HepG2 (cell line): ENCODE measurements around the gene STRN3. TPM values are rescaled to one million over a fixed set of nuclear protein-coding genes. Genes with fewer than 3 reads are reported as not detected.

Experiments used
- ATAC-seq: fragments of 200-7000 bp; cut with Tn5 transposase; 3 replicates; pipeline ENCODE4 v1.9.1; 2020; ENCODE audit warnings: mild to moderate bottlenecking, moderate library complexity
- BruUV-seq: library from RNA; stranded (reverse); fragments of 400-500 nt; replicated peaks from 2 replicates; lab custom pipeline; 2021; lab: Mats Ljungman, UMichigan
- CTCF ChIA-PET: fragments of 300-600 bp; formaldehyde crosslinking; extraction: SDS; loops from one replicate; lab custom pipeline; 2021; ENCODE audit warnings: low total read pairs, inconsistent platforms, low intra/inter-chr PET ratio; lab: Yijun Ruan, JAX
- POLR2A ChIA-PET: fragments of 350-600 bp; sonication (Branson Sonifier 250); formaldehyde crosslinking; loops from one replicate; lab custom pipeline; 2020; ENCODE audit warnings: antibody characterized with exemption, inconsistent platforms; lab: Yijun Ruan, JAX
- DNase-seq: peaks from one replicate; pipeline ENCODE4 v3.0.0-alpha.2; 2015; ENCODE audit warnings: low spot score
- FAIRE-seq: peaks from 3 replicates; lab custom pipeline; 2011; peaks lifted over from hg19 to GRCh38; lab: Jason Lieb, UNC
- H2AFZ ChIP-seq: one replicate; pipeline ENCODE4 v1.6.1; 2011; ENCODE audit warnings: low read length, inconsistent platforms
- H3K27ac ChIP-seq: fragments of 300-600 bp; 3 replicates; pipeline ENCODE4 v1.8.0; 2011; ENCODE audit warnings: mixed run types, mild to moderate bottlenecking, mixed read lengths, low read length, inconsistent platforms; ENCODE audit not compliant: insufficient read depth; ENCODE audit errors: extremely low read length
- H3K27me3 ChIP-seq, 2 experiments: fragments of 200-600 bp in 1 of 2; 2 replicates in 1 of 2; 3 replicates in 1 of 2; pipeline versions ENCODE4 v1.6.0 to v1.8.0; 2011; ENCODE audit warnings: low read length in 2 of 2, mild to moderate bottlenecking in 2 of 2, moderate library complexity in 2 of 2, inconsistent platforms in 1 of 2; ENCODE audit not compliant: insufficient read depth in 2 of 2, control insufficient read depth in 1 of 2
- H3K36me3 ChIP-seq, 2 experiments: fragments of 200-600 bp in 1 of 2; replicated peaks in 1 of 2; 2 replicates in 1 of 2; 3 replicates in 1 of 2; pipeline versions ENCODE4 v1.5.1 to v1.8.0; 2011; ENCODE audit warnings: low read length in 2 of 2, inconsistent platforms in 1 of 2; ENCODE audit not compliant: insufficient read depth in 2 of 2, control insufficient read depth in 1 of 2
- H3K4me1 ChIP-seq: 2 replicates; pipeline ENCODE4 v1.5.1; 2012; ENCODE audit warnings: low read length, inconsistent platforms; ENCODE audit not compliant: insufficient read depth
- H3K4me2 ChIP-seq: 2 replicates; pipeline ENCODE4 v1.6.0; 2011; ENCODE audit warnings: low read depth, low read length, inconsistent platforms
- H3K4me3 ChIP-seq, 3 experiments: fragments of 200-600 bp in 1 of 3; sonication (generic), shearing (Covaris generic) in 1 of 3; replicated peaks in 1 of 3; 2 replicates each; pipeline ENCODE4 v1.5.1; 2011 to 2016; ENCODE audit warnings: low read length in 3 of 3, inconsistent platforms in 2 of 3, low read depth in 2 of 3, mild to moderate bottlenecking in 2 of 3, control low read depth in 1 of 3, mixed read lengths in 1 of 3; ENCODE audit not compliant: insufficient read depth in 1 of 3
- H3K79me2 ChIP-seq: one replicate; pipeline ENCODE4 v1.6.1; 2011; ENCODE audit warnings: low read length, inconsistent platforms; ENCODE audit not compliant: insufficient read depth
- H3K9ac ChIP-seq: 2 replicates; pipeline ENCODE4 v1.6.0; 2011; ENCODE audit warnings: mild to moderate bottlenecking, low read depth, low read length, inconsistent platforms; ENCODE audit not compliant: insufficient read depth
- H3K9me3 ChIP-seq: 2 replicates; pipeline ENCODE4 v1.5.1; 2012; ENCODE audit warnings: mild to moderate bottlenecking, low read length
- H4K20me1 ChIP-seq: 2 replicates; pipeline ENCODE4 v1.6.0; 2011; ENCODE audit warnings: inconsistent platforms, mild to moderate bottlenecking, low read length, moderate library complexity; ENCODE audit not compliant: insufficient read depth
- CCDC6 ChIP-seq: sonication (generic); formaldehyde crosslinking; IDR thresholded peaks from 2 replicates; pipeline ENCODE4 v1.8.1; 2022; ENCODE audit warnings: mild to moderate bottlenecking, missing genetic modification reagents, moderate library complexity
- ZNF224 ChIP-seq: sonication (generic); formaldehyde crosslinking; IDR thresholded peaks from 2 replicates; pipeline ENCODE4 v1.5.0; 2020; ENCODE audit warnings: mild to moderate bottlenecking, missing genetic modification reagents
- ZNF446 ChIP-seq: sonication (generic); formaldehyde crosslinking; IDR thresholded peaks from 2 replicates; pipeline ENCODE4 v1.5.0; 2020; ENCODE audit warnings: mild to moderate bottlenecking, missing genetic modification reagents
- ZNF572 ChIP-seq: sonication (generic); formaldehyde crosslinking; IDR thresholded peaks from 2 replicates; pipeline ENCODE4 v1.5.1; 2020; ENCODE audit warnings: mild to moderate bottlenecking, missing genetic modification reagents
- ZNF607 ChIP-seq: sonication (generic); formaldehyde crosslinking; IDR thresholded peaks from 2 replicates; pipeline ENCODE4 v1.5.1; 2020; ENCODE audit warnings: missing genetic modification reagents, mild to moderate bottlenecking, borderline replicate concordance
- ZNF709 ChIP-seq: sonication (generic); formaldehyde crosslinking; IDR thresholded peaks from 2 replicates; pipeline ENCODE4 v1.5.0; 2020; ENCODE audit warnings: mild to moderate bottlenecking, missing genetic modification reagents
- WGBS: methylation state at CpG from one replicate; pipeline ENCODE4 v1.1.6; 2017; ENCODE audit warnings: low lambda C conversion rate; 5-methylcytosine and 5-hydroxymethylcytosine counted together
- in situ Hi-C: cut with HindIII; loops from 2 replicates; pipeline ENCODE4 v1.10.0; 2017; ENCODE audit warnings: low pct_unique_long_range_greater_than_20kb; ENCODE audit not compliant: extremely low pct_ligation_motif_present
- intact Hi-C: fragments of 100-400 bp; cut with micrococcal nuclease; formaldehyde crosslinking; loops from one replicate; pipeline ENCODE4 v1.10.0; 2022; ENCODE audit not compliant: unreplicated experiment
- polyA plus RNA-seq, 8 experiments: library from polyadenylated mRNA; depleted of rRNA in 3 of 8; stranded (reverse) in 7 of 8; unstranded in 1 of 8; fragments of >200 nt; fragmentation: Illumina TruSeq in 4 of 8; extraction: Trizol in 4 of 8; gene quantifications; 2 replicates each; pipeline versions ENCODE4 v1.2.1 to v1.2.3, GENCODE V29; 2011 to 2016; ENCODE audit warnings: low read depth in 4 of 8, missing spikeins in 1 of 8, mixed read lengths in 1 of 8; ENCODE audit not compliant: insufficient read depth in 1 of 8
- total RNA-seq, 5 experiments: library from RNA; depleted of rRNA; stranded (reverse); fragments of >200 nt; fragmentation: Illumina TruSeq; extraction: Trizol; gene quantifications; 2 replicates each; pipeline ENCODE4 v1.2.3, GENCODE V29; 2016; ENCODE audit warnings: low read depth in 1 of 5
- TF ChIP-seq, protein P1 (sequence below): sonication (generic); formaldehyde crosslinking; IDR thresholded peaks from 2 replicates; pipeline ENCODE4 v1.9.0; 2021; ENCODE audit warnings: mild to moderate bottlenecking, missing genetic modification reagents
- TF ChIP-seq, protein P2 (sequence below): sonication (generic); formaldehyde crosslinking; IDR thresholded peaks from 2 replicates; pipeline ENCODE4 v1.4.0; 2020; ENCODE audit warnings: low read depth, mild to moderate bottlenecking, missing genetic modification reagents
- TF ChIP-seq, protein P3 (sequence below), 2 experiments: sonication (generic) in 1 of 2; formaldehyde crosslinking in 1 of 2; IDR thresholded peaks; 2 replicates each; pipeline versions ENCODE4 v1.4.0 to v1.6.1; 2018 to 2020; ENCODE audit warnings: missing genetic modification reagents in 2 of 2, borderline replicate concordance in 1 of 2, low read depth in 1 of 2, mild to moderate bottlenecking in 1 of 2, missing biosample characterization in 1 of 2

STRN3 gene
- total and polyA plus RNA-seq, 2 of the 13 experiments (the other 11 are each of a cell fraction or from before 2014, with no cell fraction given), result 49.4 to 123 TPM

DNA sequence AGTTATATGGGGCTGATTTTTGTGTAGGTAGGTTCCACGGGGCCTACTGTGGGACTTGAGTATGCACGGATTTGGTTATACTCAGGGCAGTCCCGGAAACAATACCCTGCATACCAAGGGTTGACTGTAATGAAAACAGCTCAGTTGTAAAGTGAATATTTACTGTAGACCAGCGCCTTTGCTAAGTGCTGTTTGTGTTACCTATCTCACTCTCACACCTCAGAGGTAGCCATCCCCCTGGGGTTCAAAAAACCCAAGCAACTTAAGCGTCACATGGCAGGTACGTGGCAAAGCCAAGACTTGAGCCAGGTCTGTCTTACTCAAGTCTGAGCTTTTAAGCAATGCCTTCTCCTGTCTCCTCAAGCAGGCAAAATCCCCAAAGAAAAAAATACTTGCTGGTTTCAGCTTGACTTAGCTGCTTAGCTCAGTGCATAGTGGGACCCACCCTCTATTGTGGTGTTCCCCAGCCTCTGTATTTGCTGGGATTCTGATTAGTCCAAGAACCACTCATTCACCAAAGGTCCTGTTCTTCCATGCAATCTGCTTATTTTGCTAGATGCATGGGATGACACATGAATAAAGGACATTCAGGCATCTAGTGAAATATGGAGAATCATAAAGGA lies 34.2 kb upstream of the STRN3 start:
- DNase-seq (no peak), ATAC-seq (no peak), FAIRE-seq (no peak)
- no peaks in the 10 kb centered on the region for H3K36me3 ChIP-seq
- H3K4me1 ChIP-seq, result peaks cover 7% of the 10 kb centered on the region; the same call in 1 of the 2 replicates
- no peaks in the 10 kb centered on the region for H3K9me3 ChIP-seq
- H2AFZ ChIP-seq, result no peak overlapping the region
- BruUV-seq, result no TSS peak
- H3K79me2 ChIP-seq, result no peaks in the 10 kb centered on the region
- no peaks in the 10 kb centered on the region for H4K20me1 ChIP-seq
- ChIA-PET POLR2A (interaction anchor here (0.8 to 2.1 kb wide), 3 partner anchors 27 to 36 kb away, joined by 3 to 14 read pairs (median 3); partner anchors contain the start of genes AP4S1 and STRN3), CTCF (no interaction called here)
- 95% methylated on average over 6 of the region's 6 CpGs for WGBS
- in situ Hi-C loops (no loop called here), intact Hi-C loops (no loop called here)
- no peak overlapping the region for H3K4me2 ChIP-seq
- H3K9ac ChIP-seq, result no peak overlapping the region
- H3K27ac ChIP-seq, result no peak overlapping the region
- H3K4me3 ChIP-seq, result no peak overlapping the region
- TF ChIP-seq ZNF446 (CRISPR knock-in tag), result peak; percentile 52; the same call in 1 of the 2 replicates
- 0 out of 2 replicates have a peak, but pooled peaks have one; percentile 34 for TF ChIP-seq ZNF224 (CRISPR knock-in tag)
- peak; percentile 41; the same call in 1 of the 2 replicates for TF ChIP-seq CCDC6 (CRISPR knock-in tag)
- TF ChIP-seq ZNF607 (CRISPR knock-in tag), result 0 out of 2 replicates have a peak, but pooled peaks have one; percentile 23
- TF ChIP-seq ZNF572, result 0 out of 2 replicates have a peak, but pooled peaks have one; percentile 38
- TF ChIP-seq, protein P1, sequence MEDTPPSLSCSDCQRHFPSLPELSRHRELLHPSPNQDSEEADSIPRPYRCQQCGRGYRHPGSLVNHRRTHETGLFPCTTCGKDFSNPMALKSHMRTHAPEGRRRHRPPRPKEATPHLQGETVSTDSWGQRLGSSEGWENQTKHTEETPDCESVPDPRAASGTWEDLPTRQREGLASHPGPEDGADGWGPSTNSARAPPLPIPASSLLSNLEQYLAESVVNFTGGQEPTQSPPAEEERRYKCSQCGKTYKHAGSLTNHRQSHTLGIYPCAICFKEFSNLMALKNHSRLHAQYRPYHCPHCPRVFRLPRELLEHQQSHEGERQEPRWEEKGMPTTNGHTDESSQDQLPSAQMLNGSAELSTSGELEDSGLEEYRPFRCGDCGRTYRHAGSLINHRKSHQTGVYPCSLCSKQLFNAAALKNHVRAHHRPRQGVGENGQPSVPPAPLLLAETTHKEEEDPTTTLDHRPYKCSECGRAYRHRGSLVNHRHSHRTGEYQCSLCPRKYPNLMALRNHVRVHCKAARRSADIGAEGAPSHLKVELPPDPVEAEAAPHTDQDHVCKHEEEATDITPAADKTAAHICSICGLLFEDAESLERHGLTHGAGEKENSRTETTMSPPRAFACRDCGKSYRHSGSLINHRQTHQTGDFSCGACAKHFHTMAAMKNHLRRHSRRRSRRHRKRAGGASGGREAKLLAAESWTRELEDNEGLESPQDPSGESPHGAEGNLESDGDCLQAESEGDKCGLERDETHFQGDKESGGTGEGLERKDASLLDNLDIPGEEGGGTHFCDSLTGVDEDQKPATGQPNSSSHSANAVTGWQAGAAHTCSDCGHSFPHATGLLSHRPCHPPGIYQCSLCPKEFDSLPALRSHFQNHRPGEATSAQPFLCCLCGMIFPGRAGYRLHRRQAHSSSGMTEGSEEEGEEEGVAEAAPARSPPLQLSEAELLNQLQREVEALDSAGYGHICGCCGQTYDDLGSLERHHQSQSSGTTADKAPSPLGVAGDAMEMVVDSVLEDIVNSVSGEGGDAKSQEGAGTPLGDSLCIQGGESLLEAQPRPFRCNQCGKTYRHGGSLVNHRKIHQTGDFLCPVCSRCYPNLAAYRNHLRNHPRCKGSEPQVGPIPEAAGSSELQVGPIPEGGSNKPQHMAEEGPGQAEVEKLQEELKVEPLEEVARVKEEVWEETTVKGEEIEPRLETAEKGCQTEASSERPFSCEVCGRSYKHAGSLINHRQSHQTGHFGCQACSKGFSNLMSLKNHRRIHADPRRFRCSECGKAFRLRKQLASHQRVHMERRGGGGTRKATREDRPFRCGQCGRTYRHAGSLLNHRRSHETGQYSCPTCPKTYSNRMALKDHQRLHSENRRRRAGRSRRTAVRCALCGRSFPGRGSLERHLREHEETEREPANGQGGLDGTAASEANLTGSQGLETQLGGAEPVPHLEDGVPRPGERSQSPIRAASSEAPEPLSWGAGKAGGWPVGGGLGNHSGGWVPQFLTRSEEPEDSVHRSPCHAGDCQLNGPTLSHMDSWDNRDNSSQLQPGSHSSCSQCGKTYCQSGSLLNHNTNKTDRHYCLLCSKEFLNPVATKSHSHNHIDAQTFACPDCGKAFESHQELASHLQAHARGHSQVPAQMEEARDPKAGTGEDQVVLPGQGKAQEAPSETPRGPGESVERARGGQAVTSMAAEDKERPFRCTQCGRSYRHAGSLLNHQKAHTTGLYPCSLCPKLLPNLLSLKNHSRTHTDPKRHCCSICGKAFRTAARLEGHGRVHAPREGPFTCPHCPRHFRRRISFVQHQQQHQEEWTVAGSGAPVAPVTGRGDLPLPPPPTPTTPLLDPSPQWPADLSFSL, result peak; percentile 44; the same call in 1 of the 2 replicates
- 0 out of 2 replicates have a peak, but pooled peaks have one; percentile 63 for TF ChIP-seq ZNF709 (CRISPR knock-in tag)
- TF ChIP-seq, protein P2, sequence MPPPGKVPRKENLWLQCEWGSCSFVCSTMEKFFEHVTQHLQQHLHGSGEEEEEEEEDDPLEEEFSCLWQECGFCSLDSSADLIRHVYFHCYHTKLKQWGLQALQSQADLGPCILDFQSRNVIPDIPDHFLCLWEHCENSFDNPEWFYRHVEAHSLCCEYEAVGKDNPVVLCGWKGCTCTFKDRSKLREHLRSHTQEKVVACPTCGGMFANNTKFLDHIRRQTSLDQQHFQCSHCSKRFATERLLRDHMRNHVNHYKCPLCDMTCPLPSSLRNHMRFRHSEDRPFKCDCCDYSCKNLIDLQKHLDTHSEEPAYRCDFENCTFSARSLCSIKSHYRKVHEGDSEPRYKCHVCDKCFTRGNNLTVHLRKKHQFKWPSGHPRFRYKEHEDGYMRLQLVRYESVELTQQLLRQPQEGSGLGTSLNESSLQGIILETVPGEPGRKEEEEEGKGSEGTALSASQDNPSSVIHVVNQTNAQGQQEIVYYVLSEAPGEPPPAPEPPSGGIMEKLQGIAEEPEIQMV, result no peak
- TF ChIP-seq, protein P3, sequence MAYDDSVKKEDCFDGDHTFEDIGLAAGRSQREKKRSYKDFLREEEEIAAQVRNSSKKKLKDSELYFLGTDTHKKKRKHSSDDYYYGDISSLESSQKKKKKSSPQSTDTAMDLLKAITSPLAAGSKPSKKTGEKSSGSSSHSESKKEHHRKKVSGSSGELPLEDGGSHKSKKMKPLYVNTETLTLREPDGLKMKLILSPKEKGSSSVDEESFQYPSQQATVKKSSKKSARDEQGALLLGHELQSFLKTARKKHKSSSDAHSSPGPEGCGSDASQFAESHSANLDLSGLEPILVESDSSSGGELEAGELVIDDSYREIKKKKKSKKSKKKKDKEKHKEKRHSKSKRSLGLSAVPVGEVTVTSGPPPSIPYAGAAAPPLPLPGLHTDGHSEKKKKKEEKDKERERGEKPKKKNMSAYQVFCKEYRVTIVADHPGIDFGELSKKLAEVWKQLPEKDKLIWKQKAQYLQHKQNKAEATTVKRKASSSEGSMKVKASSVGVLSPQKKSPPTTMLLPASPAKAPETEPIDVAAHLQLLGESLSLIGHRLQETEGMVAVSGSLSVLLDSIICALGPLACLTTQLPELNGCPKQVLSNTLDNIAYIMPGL (CRISPR knock-in tag; IDR thresholded peaks at IDR 0.05; ENCODE audit: borderline replicate concordance in 1 of 2, low read depth in 1 of 2), result no peak
- no peaks in the 10 kb centered on the region for H3K27me3 ChIP-seq
